ENCODE measurements around the gene RABAC1. TPM values are rescaled to one million over a fixed set of nuclear protein-coding genes. Genes with fewer than 3 reads are reported as not detected.

The RABAC1 gene
- total and polyA plus RNA-seq, 9 of the 15 experiments (the other 6 are each of a cell fraction or from before 2014, with no cell fraction given), result 2.4 to 28.1 (median 9.3) TPM

- TF ChIP-seq TFE3 (CRISPR knock-in tag; IDR thresholded peaks at IDR 0.05), result no peak
- TF ChIP-seq TFAP4 (CRISPR knock-in tag; IDR thresholded peaks at IDR 0.05; ENCODE audit: borderline replicate concordance), result peak; percentile 63; the same call in 1 of the 2 replicates
- TF ChIP-seq GMEB1 (CRISPR knock-in tag; IDR thresholded peaks at IDR 0.05), result no peak
- TF ChIP-seq, protein P1, sequence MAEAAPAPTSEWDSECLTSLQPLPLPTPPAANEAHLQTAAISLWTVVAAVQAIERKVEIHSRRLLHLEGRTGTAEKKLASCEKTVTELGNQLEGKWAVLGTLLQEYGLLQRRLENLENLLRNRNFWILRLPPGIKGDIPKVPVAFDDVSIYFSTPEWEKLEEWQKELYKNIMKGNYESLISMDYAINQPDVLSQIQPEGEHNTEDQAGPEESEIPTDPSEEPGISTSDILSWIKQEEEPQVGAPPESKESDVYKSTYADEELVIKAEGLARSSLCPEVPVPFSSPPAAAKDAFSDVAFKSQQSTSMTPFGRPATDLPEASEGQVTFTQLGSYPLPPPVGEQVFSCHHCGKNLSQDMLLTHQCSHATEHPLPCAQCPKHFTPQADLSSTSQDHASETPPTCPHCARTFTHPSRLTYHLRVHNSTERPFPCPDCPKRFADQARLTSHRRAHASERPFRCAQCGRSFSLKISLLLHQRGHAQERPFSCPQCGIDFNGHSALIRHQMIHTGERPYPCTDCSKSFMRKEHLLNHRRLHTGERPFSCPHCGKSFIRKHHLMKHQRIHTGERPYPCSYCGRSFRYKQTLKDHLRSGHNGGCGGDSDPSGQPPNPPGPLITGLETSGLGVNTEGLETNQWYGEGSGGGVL (CRISPR knock-in tag; IDR thresholded peaks at IDR 0.05), result no peak
- TF ChIP-seq REST (IDR thresholded peaks at IDR 0.05; ENCODE audit: borderline replicate concordance), result no peak
- TF ChIP-seq REST (CRISPR knock-in tag; IDR thresholded peaks at IDR 0.05; ENCODE audit: low read depth), result no peak
- no peak for TF ChIP-seq CSDE1 (IDR thresholded peaks at IDR 0.05)
- TF ChIP-seq HNRNPLL (IDR thresholded peaks at IDR 0.05; ENCODE audit: low read depth, low read length, poor library complexity, severe bottlenecking), result no peak
- no peak for TF ChIP-seq PRMT5 (CRISPR knock-in tag; IDR thresholded peaks at IDR 0.05)
- TF ChIP-seq TBP (optimal IDR thresholded peaks at IDR 0.05; ENCODE audit: low read depth, low read length), result peak; percentile 31
- TF ChIP-seq ZFP1 (CRISPR knock-in tag; IDR thresholded peaks at IDR 0.05), result no peak
- peak; percentile 44; the same call in 1 of the 2 replicates for TF ChIP-seq ETV5 (CRISPR knock-in tag; IDR thresholded peaks at IDR 0.05; ENCODE audit: low read depth)
Measured at GRCh38 chr19:41939861-41940730, 19.0 kb downstream of the RABAC1 start (continued).
